NCI-H2029 treated with DMSO at 0.1 percent for 48 hours (cell line): ENCODE data around the gene FAM181A.

Experiments
- DNase-seq: peaks from one replicate; lab custom pipeline; 2025; lab: John Stamatoyannopoulos, UW

The FAM181A gene

GRCh38 chr14:93962701-93963601 is 35.8 kb downstream of the FAM181A start:
- no peak for DNase-seq

GRCh38 chr14:93963692-93964091 is 36.5 kb downstream of the FAM181A start:
- no peak for DNase-seq

- no peak for DNase-seq
These were observed 37.1 kb downstream of the FAM181A start for GRCh38 chr14:93964281-93964680.

GRCh38 chr14:93964820-93965286 is 37.7 kb downstream of the FAM181A start:
- DNase-seq = no peak

GRCh38 chr14:93965287-93965821 is 38.2 kb downstream of the FAM181A start:
- no peak for DNase-seq

GRCh38 chr14:93965946-93966474 is 38.9 kb downstream of the FAM181A start:
- no peak for DNase-seq

GRCh38 chr14:93967637-93968250 is 40.6 kb downstream of the FAM181A start:
- DNase-seq = no peak

- no peak for DNase-seq
These were observed 42.1 kb downstream of the FAM181A start for GRCh38 chr14:93969082-93969828.

GRCh38 chr14:93970585-93970964 is 43.4 kb downstream of the FAM181A start:
- no peak for DNase-seq

GRCh38 chr14:93970965-93971634 is 44.0 kb downstream of the FAM181A start:
- DNase-seq = no peak

- no peak for DNase-seq
These were observed 44.5 kb downstream of the FAM181A start for GRCh38 chr14:93971635-93972027.

GRCh38 chr14:93972618-93973205 is 45.6 kb downstream of the FAM181A start:
- no peak for DNase-seq

- DNase-seq = no peak
These were observed 46.5 kb downstream of the FAM181A start for GRCh38 chr14:93973607-93974006.

GRCh38 chr14:93974299-93974698 is 47.2 kb downstream of the FAM181A start:
- DNase-seq = no peak

- no peak for DNase-seq
These were observed 47.7 kb downstream of the FAM181A start for GRCh38 chr14:93974833-93975232.

- DNase-seq = no peak
These were observed 48.8 kb downstream of the FAM181A start for GRCh38 chr14:93975791-93976476.

- DNase-seq = no peak
These were observed 49.4 kb downstream of the FAM181A start, which contains the start of gene ASB2 for GRCh38 chr14:93976477-93977057. Gene ASB2 (minus strand): TSS chr14:93976570. CDS start chr14:93964539, 12,031 bp downstream.

- no peak for DNase-seq
These were observed 50.0 kb downstream of the FAM181A start for GRCh38 chr14:93977171-93977570.

- no peak for DNase-seq
These were observed 50.8 kb downstream of the FAM181A start for GRCh38 chr14:93977790-93978581.
